NCI-H460 (cell line): Measurements from ENCODE around the gene CEACAM16. TPM values are rescaled to one million over a fixed set of nuclear protein-coding genes. Genes with fewer than 3 reads are reported as not detected.

ENCODE experiments used
- DNase-seq: peaks from one replicate; pipeline ENCODE4 v3.0.0-alpha.2; 2016; ENCODE audit warnings: low read depth; ENCODE audit errors: extremely low read depth
- total RNA-seq: library from RNA; depleted of rRNA; stranded (reverse); fragments of >200 nt; shearing (Covaris generic); gene quantifications from 2 replicates; pipeline ENCODE4 v1.2.3, GENCODE V29; 2014

CEACAM16 gene
- total RNA-seq, 1 experiment from 2014 or later = not detected

DNA sequence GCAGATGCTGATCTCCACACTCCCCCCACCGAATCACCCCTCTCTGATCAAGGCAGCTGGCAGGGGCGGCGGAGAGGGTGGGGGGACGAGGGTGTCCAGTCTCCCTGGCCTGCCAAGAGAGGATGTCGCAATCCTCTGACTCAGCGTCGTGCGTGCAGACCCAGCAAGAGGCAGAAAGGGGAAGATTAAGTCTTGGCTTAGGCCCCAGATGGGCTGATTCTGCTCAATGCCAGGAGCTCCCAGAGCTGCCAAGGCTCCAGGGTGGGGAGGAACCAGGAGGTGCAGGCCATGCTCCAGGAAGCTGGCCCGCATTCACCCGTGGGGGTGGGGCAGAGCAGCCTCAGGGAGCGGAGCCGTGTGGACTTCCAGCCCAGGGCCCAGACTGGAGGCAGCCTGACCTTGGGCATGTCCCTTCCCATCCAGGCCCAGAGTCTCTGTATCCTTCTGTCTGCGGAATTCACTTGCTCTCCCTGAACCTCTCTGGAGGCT lies 42.9 kb downstream of the CEACAM16 start:
- peak; percentile 98 for DNase-seq

DNA sequence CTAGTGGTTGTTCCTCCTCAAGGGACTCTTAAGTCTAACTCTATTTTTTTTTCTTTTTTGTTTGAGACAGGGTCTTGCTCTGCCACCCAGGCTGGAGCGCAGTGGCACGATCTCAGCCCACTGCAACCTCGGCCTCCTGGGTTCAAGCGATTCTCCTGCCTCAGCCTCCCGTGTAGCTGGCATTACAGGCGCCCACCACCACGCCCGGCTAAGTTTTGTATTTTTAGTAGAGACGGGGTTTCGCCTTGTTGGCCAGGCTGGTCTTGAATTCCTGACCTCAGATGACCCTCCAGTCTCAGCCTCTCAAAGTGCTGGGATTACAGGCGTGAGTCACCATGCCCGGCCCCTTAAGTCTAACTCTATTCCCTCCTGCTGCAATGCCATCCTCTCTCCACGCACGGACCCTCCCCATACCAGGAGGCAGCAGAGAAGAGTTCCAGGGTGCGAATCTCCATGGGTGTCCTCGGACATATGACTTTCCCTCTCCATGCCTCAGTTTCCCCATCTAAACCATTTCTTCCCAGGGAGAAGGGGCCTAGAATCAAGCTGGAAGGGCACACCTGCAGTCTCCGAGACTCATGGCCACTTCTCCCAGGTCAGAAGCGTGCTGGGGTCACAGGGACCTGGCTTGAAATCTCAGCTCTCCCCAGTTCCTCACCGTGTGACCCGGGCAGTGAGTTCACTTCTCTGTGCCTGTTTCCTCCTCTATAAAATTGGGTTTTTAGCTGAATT lies 43.5 kb downstream of the CEACAM16 start:
- no peak for DNase-seq

DNA sequence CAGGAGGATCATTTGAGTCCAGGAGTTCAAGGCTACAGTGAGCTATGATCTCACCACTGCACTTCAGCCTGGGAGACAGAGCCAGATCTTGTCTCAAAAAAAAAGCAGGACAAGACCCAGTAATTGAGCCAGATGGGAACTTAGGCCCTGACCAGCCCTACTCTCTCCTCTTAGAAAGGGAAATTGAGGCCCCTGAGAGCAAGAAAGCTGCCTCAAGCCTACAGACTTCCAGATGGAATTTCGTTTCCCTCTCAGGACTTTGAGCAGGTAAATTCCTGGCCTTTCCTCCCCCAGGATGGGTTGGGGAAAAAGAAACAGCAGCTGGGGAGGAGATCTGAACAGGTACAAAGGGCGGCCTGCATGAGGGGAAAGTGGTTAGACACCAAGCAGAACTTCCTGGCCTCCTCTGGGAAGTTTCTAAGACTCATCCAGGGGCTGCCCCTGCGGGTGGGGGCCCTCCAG lies 46.0 kb downstream of the CEACAM16 start:
- DNase-seq = no peak

DNA sequence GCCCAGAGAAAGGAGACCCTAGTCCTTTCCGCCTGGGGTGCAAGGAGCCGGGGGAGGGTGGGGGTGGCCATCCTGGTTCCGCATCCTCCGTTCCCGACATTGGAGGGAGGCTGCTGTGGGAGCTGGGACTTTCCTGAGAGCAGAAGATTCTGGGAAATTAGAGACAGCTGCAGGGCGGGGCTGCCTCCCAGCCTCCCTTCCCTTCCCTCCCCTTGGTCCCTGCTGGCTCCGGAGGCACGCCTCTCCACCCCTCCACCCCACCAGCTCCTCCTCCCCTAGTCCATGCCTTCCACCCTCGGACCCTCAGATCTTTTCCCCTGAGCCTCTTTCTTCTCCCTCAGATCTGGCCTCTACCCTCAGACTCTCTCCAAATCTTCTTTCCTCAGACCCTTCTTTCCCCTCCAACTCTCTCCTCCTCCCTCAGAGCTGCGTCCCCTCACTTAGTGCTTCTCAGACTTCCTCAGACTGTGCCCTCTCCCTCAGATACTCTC lies 46.4 kb downstream of the CEACAM16 start:
- DNase-seq = no peak

DNA sequence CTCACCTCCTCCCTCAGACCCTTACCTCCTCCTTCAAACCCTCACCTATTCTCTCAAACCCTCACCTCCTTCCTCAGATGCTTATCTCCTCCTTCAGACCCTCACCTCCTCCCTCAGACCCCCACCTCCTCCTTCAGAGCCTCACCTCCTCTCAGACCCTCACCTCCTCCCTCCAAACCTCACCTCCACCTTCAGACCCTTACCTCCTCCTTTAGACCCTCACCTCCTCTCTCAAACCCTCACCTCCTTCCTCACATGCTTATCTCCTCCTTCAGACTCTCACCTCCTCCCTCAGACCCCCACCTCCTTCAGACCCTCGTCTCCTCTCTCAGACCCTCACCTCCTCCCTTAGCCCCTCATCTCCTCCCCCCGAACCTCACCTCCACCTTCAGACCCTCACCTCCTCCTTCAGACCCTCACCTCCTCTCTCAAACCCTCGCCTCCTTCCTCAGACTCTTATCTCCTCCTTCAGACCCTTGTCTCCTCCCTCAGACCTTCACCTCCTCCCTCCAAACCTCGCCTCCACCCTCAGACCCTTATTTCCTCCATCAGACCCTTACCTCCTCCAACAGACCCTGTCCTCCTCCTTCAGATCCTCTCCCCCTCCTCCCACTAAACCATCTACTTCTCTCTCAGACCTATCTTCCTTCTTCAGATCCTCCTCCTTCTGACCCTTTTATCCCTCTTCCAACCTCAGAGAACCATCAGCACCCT lies 47.1 kb downstream of the CEACAM16 start:
- no peak for DNase-seq

DNA sequence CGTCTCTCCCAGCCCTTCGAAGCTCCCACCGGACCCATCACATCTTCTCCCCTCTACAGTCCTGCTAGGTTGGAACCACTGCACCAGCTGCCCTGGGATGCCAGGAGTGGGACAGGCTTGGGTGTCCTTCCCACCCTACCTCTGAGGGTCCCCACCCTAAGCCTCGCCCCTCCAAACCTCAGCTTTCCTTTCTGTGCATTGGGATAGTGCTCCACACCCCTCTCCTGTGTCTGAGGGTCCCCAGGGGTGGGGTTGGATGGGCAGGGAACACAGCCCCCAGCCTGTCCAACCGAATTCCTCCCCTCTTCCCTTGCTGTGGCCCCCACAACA lies 47.6 kb downstream of the CEACAM16 start:
- DNase-seq = no peak

DNA sequence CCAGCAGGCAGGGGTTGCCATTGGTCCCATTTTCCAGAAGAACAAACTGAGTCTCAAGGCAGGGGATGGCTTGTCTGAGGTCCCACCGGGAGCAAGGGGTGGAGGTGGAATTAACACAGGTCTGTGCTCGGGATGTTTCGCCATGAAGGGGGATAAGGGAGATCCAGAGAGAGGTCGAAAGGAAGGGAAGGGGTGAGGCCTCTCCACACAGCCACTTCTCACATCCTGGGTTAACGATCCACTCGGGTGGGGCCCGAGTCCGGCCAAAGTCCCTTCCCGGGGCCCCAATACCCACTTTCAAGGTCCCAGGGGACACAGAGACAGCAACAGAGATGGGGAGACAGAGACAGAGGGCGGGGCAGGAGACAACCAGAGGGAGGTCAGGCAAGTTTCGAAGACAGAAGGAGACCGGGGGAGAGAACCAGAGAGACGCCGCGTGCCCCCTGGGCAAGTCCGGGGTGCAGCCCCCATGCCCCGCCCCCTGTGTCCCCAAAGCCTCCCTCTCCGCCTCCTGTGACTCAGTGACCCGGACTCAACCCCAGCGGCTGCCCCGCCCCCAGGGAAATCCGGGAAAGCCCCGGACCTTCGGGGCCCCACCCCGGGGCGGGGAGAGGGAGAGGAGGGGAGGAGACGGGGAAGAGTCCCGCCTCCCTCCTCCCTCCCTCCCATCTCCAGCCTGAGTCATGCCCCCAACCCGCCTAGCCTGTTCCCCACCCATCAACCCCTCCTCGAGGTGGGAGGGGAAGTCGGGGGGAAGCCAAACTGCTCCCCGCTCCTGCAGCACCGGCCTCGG lies 48.2 kb downstream of the CEACAM16 start:
- peak; percentile 91 for DNase-seq

DNA sequence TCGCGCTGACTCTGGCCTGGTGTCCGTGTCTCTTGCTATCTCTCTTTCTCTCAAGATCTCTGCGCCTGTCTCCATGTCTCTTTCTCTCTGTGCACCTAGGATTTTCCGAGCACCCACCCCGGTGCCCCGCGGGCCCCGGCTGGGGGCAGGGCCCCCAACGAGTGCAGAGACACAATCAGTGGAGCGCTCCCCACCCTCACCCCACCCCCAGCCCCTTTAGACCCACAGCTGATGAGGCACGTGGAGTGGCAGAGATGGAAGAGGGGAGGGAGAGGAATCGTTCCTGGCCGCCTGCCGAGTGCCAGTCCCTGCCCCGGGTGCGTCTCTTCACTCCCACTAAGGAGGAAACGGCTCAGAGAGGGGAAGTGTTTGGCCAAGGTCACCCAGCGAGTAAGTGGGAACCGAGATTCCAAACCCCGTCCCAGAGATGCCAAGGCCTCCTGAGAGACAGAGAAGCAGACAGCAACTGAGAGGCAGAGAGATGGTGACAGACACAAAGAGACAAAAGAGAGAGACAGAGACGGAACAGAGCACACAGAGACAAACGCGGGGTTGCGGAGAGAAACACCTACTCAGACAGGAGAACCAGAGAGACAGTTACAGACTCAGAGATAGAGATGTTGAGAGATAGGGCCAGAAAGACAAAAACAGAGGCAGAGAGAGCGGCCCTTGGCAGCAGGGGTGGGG lies 48.9 kb downstream of the CEACAM16 start:
- no peak for DNase-seq

DNA sequence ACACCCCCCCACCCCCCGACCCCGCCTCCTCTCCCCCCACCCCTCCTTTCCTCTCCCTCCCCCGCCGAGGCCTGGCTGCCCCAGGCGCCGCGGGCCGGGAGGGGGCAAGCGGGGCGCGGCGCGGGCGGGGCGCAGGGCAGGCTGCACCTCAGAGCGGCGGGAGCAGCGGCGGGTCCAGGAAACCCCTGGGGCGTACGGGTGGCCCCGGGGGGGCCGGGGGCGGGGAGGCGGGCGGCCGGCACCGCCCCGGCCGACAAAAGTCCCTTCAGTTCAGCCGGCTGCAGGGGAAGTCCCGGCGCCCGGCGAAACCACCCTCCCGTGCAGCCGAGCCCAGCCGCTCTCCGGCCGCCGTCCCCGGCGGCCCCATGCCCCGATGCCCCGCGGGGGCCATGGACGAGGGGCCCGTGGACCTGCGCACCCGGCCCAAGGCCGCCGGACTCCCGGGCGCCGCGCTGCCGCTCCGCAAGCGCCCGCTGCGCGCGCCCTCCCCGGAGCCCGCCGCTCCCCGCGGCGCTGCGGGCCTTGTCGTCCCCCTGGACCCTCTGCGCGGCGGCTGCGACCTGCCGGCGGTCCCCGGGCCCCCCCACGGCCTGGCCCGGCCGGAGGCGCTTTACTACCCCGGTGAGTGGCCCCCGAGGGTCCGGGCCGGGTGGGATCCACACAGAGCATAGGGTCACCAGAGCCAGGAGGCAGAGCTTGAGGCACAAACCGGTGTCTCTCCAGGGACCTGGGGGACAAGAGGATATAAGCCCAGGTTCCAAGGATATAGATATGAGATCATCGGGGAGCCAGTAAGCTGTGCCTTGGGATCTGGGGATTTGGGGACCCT lies 49.7 kb downstream of the CEACAM16 start, which contains the start of gene BCL3:
TSS of gene BCL3 (plus strand) at position 283 of the 829 bp plus-strand sequence. CDS start at position 366, 83 bp downstream.
- no peak for DNase-seq

DNA sequence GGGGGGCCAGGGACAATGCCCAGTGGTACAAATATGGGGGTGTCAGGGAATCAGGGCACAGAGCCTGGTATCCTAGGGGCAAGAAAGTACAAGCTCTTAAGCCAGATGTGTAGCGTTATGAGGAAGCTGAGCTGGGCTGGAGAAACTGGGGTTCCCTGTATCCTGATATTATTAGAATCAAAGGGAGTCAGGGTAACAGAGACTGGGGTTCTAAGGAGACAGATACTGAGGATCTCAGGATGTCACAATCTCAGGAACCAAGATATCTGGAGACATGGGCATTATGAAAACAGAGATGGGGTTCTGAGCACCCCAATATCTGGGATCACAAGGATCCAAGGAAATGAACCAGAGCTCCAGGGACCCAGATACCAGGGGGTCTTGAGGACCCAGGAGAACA lies 50.3 kb downstream of the CEACAM16 start:
- no peak for DNase-seq

DNA sequence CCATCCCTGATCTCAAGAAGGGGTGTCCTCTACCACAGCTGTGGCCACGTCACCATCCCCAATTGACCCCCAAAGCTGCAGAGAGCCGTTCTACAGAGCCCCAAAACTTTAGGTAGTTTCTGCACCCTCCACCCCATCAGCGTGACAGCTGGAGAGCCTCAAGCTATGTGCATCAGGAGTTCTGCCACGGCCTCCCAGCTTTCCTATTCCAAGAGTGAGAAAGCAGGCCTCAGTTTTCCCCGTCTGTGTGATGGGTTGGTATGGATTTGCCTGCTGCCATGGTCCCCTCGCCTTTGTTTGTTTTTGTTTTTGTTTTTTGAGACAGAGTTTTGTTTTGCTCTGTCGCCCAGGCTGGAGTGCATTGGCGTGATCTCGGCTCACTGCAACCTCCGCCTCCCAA lies 51.0 kb downstream of the CEACAM16 start:
- DNase-seq = no peak

DNA sequence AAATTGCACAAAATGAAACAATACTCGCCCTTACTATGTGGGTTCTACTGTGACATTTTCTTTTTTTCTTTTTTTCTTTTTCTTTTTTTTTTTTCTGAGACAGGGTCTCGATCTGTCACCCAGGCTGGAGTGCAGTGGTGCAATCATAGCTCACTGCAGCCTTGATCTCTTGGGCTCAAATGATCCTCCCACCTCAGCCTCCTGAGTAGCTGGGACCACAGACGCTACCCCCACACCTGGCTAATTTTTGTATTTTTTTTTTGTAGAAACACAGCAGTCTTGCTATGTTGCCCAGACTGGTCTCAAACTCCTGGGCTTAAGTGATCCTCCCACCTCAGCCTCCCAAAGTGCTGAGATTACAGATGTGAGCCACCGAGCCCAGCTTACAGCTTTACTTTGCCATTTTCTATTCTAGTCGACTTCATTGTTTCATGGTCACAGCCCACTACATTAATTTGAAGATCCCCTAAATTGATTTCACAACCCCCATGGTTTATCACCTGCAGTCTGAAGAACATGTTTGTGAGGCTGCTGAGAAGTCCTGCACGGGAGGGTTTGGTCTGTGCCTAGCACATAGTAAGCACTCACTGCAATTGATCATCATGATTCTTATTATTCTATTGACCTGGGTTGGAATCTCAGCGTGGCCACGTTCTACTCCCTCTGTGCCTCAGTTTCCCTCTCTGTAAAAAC lies 53.3 kb downstream of the CEACAM16 start:
- no peak for DNase-seq

DNA sequence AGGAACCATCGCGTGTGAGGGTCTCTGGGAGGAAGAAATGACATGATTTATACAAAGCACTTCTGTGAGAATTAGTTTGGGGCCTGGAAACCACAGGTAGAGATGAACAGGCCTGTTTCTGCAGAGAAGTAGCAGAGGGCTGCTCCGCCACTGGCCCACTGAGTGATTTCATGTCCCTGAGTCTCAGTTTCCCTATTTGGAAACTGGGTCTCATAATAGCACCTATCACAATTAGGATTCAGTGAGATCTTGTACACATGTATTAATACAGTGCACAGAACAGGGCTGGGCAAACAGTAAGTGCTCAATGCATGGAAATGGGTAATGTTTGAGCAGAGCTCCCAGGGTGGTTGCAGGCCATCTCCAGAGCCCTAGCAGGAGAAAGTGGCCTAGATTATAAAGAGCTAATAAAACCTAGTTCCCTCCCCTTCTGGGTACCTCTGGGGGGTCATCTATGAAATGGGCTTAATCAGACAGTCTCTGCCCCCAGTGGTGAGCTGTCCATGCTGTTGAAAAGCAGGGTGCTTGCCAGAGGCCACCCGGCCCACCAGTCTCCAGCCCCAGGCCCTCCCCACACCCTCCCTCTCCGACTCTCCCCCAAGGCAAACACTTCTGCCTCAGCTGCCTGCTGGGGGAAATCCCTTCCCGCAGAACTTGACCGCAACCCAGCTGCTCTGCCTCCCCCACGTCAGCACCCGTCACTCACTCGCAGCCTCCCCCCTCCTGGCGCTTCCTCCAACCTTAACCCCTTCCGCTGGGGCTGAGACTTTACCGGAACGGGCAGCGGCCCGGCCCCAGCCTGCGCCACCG lies 54.1 kb downstream of the CEACAM16 start:
- peak; percentile 85 for DNase-seq

DNA sequence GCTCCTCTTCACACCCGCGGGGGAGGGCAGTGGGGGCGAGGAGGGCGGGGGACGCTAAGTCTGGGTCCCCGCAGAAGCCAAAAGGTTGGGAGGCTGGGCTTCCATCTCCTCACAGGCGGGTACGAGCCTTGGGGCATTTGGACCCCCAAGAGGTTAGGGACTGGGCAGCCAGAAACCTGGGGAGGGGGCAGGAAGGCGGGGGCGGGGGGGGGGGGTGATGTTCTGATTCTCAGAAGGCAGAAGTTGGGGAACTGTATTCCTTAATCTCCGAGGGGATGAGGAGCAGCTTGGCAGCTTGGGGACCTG lies 54.6 kb downstream of the CEACAM16 start:
- DNase-seq = no peak

DNA sequence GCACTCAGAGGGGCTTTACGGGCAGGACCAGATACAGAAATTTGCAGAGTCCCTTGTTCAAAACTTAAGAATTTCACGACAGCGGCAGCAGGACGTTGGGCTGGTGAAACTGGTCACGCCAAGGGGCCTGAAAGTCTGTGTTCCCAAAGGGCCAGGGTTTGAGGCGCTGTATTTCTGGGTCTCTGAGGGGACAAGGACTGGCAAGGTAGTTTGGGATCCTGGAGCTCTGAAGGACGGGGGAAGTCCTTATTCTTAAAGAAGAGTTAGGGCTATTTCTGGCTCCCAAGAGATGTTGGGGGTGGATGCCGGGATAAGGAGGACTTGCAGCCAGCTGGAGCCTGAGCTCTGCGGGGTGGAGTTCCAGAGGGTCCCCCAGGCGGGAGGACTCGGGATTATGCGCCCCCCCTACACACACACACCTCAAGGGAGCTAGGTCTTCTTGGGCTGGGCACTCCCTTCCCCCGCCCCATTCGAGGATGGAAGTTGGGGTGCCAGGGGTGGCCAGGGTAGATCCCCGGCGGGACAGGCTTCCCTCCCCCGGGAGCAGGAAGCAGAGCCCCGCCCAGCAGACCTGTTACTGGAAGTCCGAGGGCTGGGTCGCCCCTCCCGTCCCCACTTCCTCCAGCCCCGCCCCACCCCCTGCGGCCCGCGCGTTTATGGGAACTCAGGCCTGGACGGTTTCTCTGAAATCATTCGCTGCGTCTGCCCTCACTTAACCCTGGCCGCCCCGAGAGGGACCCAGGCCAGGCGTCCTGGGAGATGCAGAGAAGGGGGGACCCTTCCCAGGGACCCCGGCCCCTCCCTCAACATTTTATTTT lies 55.2 kb downstream of the CEACAM16 start:
- DNase-seq = peak; percentile 75

DNA sequence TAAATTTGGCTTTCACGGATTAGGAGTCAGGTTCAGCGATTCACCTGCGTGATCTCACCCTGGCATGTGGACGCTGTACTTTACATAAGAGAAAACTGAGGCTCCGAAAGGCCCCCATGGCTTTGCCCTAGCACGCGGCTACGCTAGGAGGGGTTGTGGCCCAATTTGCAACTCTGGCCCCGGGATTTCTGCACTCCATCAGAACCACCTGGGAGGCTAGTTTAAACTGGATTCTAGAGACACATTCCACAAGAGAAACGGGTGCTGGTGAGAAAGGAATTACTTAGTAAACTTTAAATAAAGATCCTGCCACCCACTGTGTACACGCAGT lies 55.8 kb downstream of the CEACAM16 start:
- DNase-seq = no peak

DNA sequence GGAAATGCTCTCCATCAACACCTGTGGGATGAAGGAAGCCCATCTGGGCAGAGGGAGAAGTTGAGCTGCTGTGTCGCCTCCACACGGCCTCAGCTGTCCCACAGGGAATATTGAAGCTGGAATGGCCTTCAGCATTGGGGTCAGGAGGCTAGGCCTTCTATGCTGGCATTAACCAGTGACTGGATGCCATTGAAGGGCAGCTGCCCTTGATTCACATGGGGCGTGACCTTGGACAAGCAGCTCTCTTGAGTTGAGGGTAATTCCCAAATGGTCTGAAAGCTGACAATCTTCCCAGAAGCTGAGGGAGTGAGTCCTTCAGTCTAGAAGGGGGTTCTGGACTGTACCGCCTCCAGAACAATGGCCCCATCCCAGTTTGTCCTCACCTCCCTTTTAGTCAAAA lies 56.3 kb downstream of the CEACAM16 start:
- DNase-seq = no peak
